MM.1S (cell line): Measurements from ENCODE around the gene FAM149B1.

ENCODE experiments used
- EZH2 ChIP-seq: fragments of 300-600 bp; sonication (generic); optimal IDR thresholded peaks from 2 replicates; pipeline ENCODE3; 2017; ENCODE audit warnings: low read depth, mild to moderate bottlenecking, antibody characterized with exemption, low read length, mixed read lengths
- TF ChIP-seq, protein P1 (sequence below): fragments of 300-600 bp; sonication (generic); IDR thresholded peaks from 2 replicates; pipeline ENCODE4 v1.5.1; 2016; ENCODE audit warnings: antibody characterized with exemption, low read length, mixed read lengths

DNA sequence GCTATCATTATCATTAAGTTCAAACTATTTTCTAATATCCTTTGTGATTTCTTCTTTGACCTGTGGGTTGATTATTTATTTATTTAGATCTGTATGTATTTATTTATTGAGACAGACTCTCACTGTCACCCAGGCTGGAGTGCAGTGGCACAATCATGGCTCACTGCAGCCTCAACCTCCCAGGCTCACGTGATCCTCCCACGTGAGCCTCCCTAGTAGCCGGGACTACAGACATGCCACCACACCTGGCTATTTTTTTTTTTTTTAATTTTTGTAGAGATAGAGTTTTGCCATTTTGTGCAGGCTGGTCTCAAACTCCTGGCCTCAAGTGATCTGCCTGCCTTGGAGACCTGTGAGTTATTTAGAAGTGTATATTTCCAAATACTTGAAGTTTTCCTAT, 113.2 kb downstream of the FAM149B1 start:
- TF ChIP-seq, protein P1, sequence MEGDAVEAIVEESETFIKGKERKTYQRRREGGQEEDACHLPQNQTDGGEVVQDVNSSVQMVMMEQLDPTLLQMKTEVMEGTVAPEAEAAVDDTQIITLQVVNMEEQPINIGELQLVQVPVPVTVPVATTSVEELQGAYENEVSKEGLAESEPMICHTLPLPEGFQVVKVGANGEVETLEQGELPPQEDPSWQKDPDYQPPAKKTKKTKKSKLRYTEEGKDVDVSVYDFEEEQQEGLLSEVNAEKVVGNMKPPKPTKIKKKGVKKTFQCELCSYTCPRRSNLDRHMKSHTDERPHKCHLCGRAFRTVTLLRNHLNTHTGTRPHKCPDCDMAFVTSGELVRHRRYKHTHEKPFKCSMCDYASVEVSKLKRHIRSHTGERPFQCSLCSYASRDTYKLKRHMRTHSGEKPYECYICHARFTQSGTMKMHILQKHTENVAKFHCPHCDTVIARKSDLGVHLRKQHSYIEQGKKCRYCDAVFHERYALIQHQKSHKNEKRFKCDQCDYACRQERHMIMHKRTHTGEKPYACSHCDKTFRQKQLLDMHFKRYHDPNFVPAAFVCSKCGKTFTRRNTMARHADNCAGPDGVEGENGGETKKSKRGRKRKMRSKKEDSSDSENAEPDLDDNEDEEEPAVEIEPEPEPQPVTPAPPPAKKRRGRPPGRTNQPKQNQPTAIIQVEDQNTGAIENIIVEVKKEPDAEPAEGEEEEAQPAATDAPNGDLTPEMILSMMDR = no peak
- no peak for TF ChIP-seq EZH2
